Natural killer cell (primary cell): Measurements from ENCODE around the gene GPR17. TPM values are rescaled to one million over a fixed set of nuclear protein-coding genes. Genes with fewer than 3 reads are reported as not detected.

ENCODE experiments used
- ATAC-seq, 3 donors: fragments of 150-1000 bp in 2 of 3; fragments of 200-7000 bp in 1 of 3; cut with Tn5 transposase; 1 replicate in 1 of 3; 2 replicates in 2 of 3; pipeline ENCODE4 v1.10.0; 2021; ENCODE audit warnings: mild to moderate bottlenecking in 2 of 3, moderate library complexity in 2 of 3
- DNase-seq, 2 donors: peaks; one replicate each; pipeline versions ENCODE4 v3.0.0 to v3.0.0-alpha.2; 2013 to 2021; ENCODE audit warnings: mixed read lengths in 1 of 2
- H3K27ac ChIP-seq: one replicate; pipeline ENCODE4 v1.5.1; 2013; ENCODE audit warnings: mild to moderate bottlenecking, low read length
- H3K27me3 ChIP-seq: one replicate; pipeline ENCODE4 v1.6.1; 2013; ENCODE audit warnings: low read length; ENCODE audit not compliant: control insufficient read depth, insufficient read depth
- H3K36me3 ChIP-seq: one replicate; pipeline ENCODE4 v1.6.1; 2013; ENCODE audit warnings: low read length; ENCODE audit not compliant: control insufficient read depth, insufficient read depth
- H3K4me1 ChIP-seq: one replicate; pipeline ENCODE4 v1.6.1; 2013; ENCODE audit warnings: low read length; ENCODE audit not compliant: control insufficient read depth, insufficient read depth
- H3K4me3 ChIP-seq: one replicate; pipeline ENCODE4 v1.5.1; 2013; ENCODE audit warnings: low read length
- H3K9me3 ChIP-seq: one replicate; pipeline ENCODE4 v1.6.1; 2013; ENCODE audit warnings: low read length; ENCODE audit not compliant: control insufficient read depth, insufficient read depth
- H3K27ac Mint-ChIP-seq, 2 donors: one replicate each; pipeline ENCODE4 v1.8.0; 2022; ENCODE audit warnings: mild to moderate bottlenecking in 2 of 2, mixed read lengths in 2 of 2, moderate library complexity in 1 of 2
- H3K27me3 Mint-ChIP-seq, 2 donors: one replicate each; pipeline ENCODE4 v1.8.0; 2022; ENCODE audit warnings: low read depth in 2 of 2, mixed read lengths in 2 of 2
- H3K36me3 Mint-ChIP-seq: one replicate; pipeline ENCODE4 v1.8.0; 2022; ENCODE audit warnings: mixed read lengths
- H3K4me1 Mint-ChIP-seq, 2 donors: one replicate each; pipeline ENCODE4 v1.8.0; 2022; ENCODE audit warnings: mixed read lengths in 2 of 2
- H3K4me3 Mint-ChIP-seq: one replicate; pipeline ENCODE4 v1.8.0; 2022; ENCODE audit warnings: mild to moderate bottlenecking, moderate library complexity, mixed read lengths
- H3K9me3 Mint-ChIP-seq, 2 donors: one replicate each; pipeline ENCODE4 v1.8.0; 2022; ENCODE audit warnings: mixed read lengths in 2 of 2
- CTCF ChIP-seq: fragments of 200-600 bp; IDR thresholded peaks from one replicate; pipeline ENCODE4 v1.8.0; 2022; ENCODE audit warnings: antibody characterized with exemption
- WGBS: methylation state at CpG from one replicate; pipeline ENCODE4 v1.1.7; 2013; ENCODE audit warnings: missing lambda C conversion rate; ENCODE audit not compliant: insufficient coverage; 5-methylcytosine and 5-hydroxymethylcytosine counted together
- intact Hi-C: fragments of 100-400 bp; cut with micrococcal nuclease; formaldehyde crosslinking; loops from one replicate; pipeline ENCODE4 v1.14.2; 2022
- total RNA-seq, 4 donors: library from RNA; stranded (reverse); fragments of 120-200 nt in 1 of 4; gene quantifications; one replicate each; pipeline versions ENCODE4 v1.2.3 to v1.2.4, GENCODE V29; 2013 to 2022

Gene GPR17
- total RNA-seq, 3 donors from 2014 or later (not counting 1 experiment from before 2014, with no cell fraction given): not detected

- Histone ChIP-seq H3K4me3 (no peak overlapping the region), H3K27me3 (peaks cover 7% of the 10 kb centered on the region), H3K27ac (no peak overlapping the region), H3K36me3 (no peaks in the 10 kb centered on the region), H3K4me1 (no peaks in the 10 kb centered on the region), H3K9me3 (no peaks in the 10 kb centered on the region)
- H3K9me3 Mint-ChIP-seq: no peaks in the 10 kb centered on the region
- WGBS: 73% methylated on average over 14 of the region's 14 CpGs
- no peak for ATAC-seq
- H3K27me3 Mint-ChIP-seq: peaks cover 11 to 13% of the 10 kb centered on the region in 2 donors
- peaks cover 0 to 7% of the 10 kb centered on the region in 2 donors for H3K4me1 Mint-ChIP-seq
- intact Hi-C loops: no loop called here
- no peak for DNase-seq
- no peaks in the 10 kb centered on the region for H3K36me3 Mint-ChIP-seq
- no peak overlapping the region for H3K4me3 Mint-ChIP-seq
- H3K27ac Mint-ChIP-seq: no peak overlapping the region
- no peak for TF ChIP-seq CTCF
These were observed 13.7 kb downstream of the GPR17 start for GRCh38 chr2:127659408-127660290.

GRCh38 chr2:127660291-127660578, 14.3 kb downstream of the GPR17 start:
- no peaks in the 10 kb centered on the region for H3K4me1 ChIP-seq
- Mint-ChIP-seq H3K27ac (no peak overlapping the region), H3K4me3 (no peak overlapping the region), H3K27me3 (peaks cover 16 to 17% of the 10 kb centered on the region in 2 donors), H3K4me1 (peaks cover 0 to 7% of the 10 kb centered on the region in 2 donors), H3K36me3 (no peaks in the 10 kb centered on the region), H3K9me3 (no peaks in the 10 kb centered on the region)
- peaks cover 9% of the 10 kb centered on the region for H3K27me3 ChIP-seq
- DNase-seq (no peak), ATAC-seq (no peak)
- H3K9me3 ChIP-seq: no peaks in the 10 kb centered on the region
- no peak overlapping the region for H3K27ac ChIP-seq
- no peak for TF ChIP-seq CTCF
- intact Hi-C loops: no loop called here
- H3K4me3 ChIP-seq: no peak overlapping the region
- 88% methylated on average over 10 of the region's 10 CpGs for WGBS
- H3K36me3 ChIP-seq: no peaks in the 10 kb centered on the region

GRCh38 chr2:127661072-127661649, 15.2 kb downstream of the GPR17 start:
- Mint-ChIP-seq H3K36me3 (no peaks in the 10 kb centered on the region), H3K9me3 (no peaks in the 10 kb centered on the region), H3K27me3 (peaks cover 20 to 26% of the 10 kb centered on the region in 2 donors), H3K4me1 (peaks cover 0 to 7% of the 10 kb centered on the region in 2 donors), H3K27ac (no peak overlapping the region), H3K4me3 (no peak overlapping the region)
- DNase-seq (no peak), ATAC-seq (no peak)
- TF ChIP-seq CTCF: no peak
- 91% methylated on average over 14 of the region's 14 CpGs for WGBS
- intact Hi-C loops: no loop called here
- Histone ChIP-seq H3K4me1 (no peaks in the 10 kb centered on the region), H3K9me3 (no peaks in the 10 kb centered on the region), H3K4me3 (no peak overlapping the region), H3K27ac (no peak overlapping the region), H3K36me3 (no peaks in the 10 kb centered on the region), H3K27me3 (peaks cover 9% of the 10 kb centered on the region)
